ENCODE results near the gene C7orf33.
"Not testable (repeated sequence)": the region's sequence is repeated elsewhere in the genome, so short reads cannot be mapped to it uniquely, and the experiment has no call there.

DNA sequence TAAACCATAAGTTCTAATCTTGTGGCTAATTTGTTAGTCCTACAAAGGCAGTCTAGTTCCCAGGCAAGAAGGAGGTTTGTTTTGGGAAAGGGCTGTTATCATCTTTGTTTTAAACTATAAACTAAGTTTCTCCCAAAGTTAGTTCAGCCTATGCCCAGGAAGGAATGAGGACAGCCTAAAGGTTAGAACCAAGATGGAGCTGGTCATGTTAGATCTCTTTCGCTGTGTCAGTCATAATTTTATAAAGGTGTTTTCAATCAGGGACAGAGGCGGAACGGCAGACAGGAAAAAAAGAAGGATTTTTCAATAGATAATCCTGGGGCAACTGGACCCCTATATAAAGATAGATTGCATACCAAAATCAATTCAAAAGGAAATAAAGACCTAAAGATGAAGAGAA, 19.6 kb upstream of the C7orf33 start:
- TF ChIP-seq, protein P1, sequence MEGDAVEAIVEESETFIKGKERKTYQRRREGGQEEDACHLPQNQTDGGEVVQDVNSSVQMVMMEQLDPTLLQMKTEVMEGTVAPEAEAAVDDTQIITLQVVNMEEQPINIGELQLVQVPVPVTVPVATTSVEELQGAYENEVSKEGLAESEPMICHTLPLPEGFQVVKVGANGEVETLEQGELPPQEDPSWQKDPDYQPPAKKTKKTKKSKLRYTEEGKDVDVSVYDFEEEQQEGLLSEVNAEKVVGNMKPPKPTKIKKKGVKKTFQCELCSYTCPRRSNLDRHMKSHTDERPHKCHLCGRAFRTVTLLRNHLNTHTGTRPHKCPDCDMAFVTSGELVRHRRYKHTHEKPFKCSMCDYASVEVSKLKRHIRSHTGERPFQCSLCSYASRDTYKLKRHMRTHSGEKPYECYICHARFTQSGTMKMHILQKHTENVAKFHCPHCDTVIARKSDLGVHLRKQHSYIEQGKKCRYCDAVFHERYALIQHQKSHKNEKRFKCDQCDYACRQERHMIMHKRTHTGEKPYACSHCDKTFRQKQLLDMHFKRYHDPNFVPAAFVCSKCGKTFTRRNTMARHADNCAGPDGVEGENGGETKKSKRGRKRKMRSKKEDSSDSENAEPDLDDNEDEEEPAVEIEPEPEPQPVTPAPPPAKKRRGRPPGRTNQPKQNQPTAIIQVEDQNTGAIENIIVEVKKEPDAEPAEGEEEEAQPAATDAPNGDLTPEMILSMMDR (conservative IDR thresholded peaks at IDR 0.05; ENCODE audit: low read length): not testable (repeated sequence)
- not testable (repeated sequence) for TF ChIP-seq EZH2phosphoT487 (IDR thresholded peaks at IDR 0.05; ENCODE audit: borderline replicate concordance, low read depth, low read length)
